GM12872 (cell line): ENCODE measurements around the gene LYSMD3.

Experiments used
- TF ChIP-seq, protein P1 (sequence below): IDR thresholded peaks from 3 replicates; pipeline ENCODE4 v1.5.1; 2011; ENCODE audit warnings: low read depth, mild to moderate bottlenecking, low read length, moderate library complexity; ENCODE audit not compliant: insufficient read depth

Gene LYSMD3

GRCh38 chr5:90504743-90505142 lies 24.6 kb downstream of the LYSMD3 start:
- TF ChIP-seq, protein P1, sequence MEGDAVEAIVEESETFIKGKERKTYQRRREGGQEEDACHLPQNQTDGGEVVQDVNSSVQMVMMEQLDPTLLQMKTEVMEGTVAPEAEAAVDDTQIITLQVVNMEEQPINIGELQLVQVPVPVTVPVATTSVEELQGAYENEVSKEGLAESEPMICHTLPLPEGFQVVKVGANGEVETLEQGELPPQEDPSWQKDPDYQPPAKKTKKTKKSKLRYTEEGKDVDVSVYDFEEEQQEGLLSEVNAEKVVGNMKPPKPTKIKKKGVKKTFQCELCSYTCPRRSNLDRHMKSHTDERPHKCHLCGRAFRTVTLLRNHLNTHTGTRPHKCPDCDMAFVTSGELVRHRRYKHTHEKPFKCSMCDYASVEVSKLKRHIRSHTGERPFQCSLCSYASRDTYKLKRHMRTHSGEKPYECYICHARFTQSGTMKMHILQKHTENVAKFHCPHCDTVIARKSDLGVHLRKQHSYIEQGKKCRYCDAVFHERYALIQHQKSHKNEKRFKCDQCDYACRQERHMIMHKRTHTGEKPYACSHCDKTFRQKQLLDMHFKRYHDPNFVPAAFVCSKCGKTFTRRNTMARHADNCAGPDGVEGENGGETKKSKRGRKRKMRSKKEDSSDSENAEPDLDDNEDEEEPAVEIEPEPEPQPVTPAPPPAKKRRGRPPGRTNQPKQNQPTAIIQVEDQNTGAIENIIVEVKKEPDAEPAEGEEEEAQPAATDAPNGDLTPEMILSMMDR = no peak

DNA sequence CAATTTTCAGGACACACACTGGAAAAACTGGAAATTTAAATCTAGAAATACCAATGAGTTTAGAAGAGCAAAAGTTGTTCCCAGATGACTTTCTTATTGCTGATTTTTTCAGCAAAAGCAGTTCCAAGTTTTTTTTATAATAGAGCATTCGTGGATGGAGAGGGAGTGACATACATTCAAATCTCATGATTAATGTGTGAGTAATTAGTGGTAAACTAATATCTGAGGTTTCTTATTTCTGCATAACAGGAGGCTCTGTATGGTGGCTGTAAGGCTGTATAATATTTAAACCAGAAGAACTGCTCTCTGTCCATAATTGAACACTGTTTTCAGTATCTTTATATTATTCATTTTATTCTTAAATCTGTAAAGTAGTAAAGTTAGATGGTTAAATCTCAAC lies 25.8 kb downstream of the LYSMD3 start:
- TF ChIP-seq, protein P1 = no peak

GRCh38 chr5:90495146-90495545 lies 34.2 kb downstream of the LYSMD3 start:
- TF ChIP-seq, protein P1 = no peak

DNA sequence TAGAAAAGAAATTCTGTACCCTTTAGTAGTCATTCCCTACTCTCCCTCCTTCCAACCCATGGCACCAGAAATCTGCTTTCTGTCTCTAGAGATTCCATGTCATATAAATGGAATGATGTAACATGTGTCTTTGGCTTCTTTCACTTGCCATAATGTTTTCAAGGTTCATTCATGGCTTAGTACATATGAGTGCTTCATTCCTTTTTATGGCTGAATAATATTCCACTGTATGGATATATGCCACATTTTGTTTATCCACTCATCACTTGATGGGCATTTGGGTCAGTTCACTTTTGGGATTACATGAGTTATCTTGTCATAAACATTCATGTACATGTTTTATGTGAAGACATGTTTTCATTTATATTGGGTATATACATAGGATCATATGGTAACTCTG lies 35.3 kb downstream of the LYSMD3 start:
- TF ChIP-seq, protein P1 = no peak

DNA sequence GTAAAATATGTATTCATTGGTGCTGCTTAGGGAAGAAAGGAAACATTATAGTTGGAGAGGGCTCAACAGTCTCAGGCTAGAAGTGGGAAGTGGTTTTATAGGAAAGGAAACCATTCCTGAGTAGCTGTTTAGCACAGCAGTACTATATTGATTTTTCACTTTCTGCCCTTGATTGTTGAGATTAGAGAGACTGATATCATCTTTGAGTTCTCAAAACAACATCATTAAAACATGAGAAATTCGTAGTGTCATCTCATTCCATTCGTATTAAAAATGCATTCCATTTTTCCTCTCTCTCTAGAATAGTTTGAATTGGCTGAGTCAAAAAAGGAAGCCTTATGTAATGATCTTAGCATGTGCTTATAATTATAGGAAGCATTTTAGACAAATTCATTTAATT lies 40.6 kb downstream of the LYSMD3 start:
- TF ChIP-seq, protein P1 = no peak

- TF ChIP-seq, protein P1 = no peak
These were observed 44.8 kb downstream of the LYSMD3 start for GRCh38 chr5:90484540-90484939.

GRCh38 chr5:90483206-90483605 lies 46.2 kb downstream of the LYSMD3 start:
- TF ChIP-seq, protein P1 = no peak

- TF ChIP-seq, protein P1 = no peak
These were observed 48.7 kb downstream of the LYSMD3 start for GRCh38 chr5:90480699-90481098.
